ENCODE data around the gene KCNJ15. TPM values are rescaled to one million over a fixed set of nuclear protein-coding genes. Genes with fewer than 3 reads are reported as not detected.
"Not testable (repeated sequence)": the region's sequence is repeated elsewhere in the genome, so short reads cannot be mapped to it uniquely, and the experiment has no call there.

The KCNJ15 gene
- total RNA-seq, 1 donor from 2014 or later: not detected

GRCh38 chr21:38228537-38228936, 28.3 kb upstream of the KCNJ15 start:
- TF ChIP-seq, protein P1, sequence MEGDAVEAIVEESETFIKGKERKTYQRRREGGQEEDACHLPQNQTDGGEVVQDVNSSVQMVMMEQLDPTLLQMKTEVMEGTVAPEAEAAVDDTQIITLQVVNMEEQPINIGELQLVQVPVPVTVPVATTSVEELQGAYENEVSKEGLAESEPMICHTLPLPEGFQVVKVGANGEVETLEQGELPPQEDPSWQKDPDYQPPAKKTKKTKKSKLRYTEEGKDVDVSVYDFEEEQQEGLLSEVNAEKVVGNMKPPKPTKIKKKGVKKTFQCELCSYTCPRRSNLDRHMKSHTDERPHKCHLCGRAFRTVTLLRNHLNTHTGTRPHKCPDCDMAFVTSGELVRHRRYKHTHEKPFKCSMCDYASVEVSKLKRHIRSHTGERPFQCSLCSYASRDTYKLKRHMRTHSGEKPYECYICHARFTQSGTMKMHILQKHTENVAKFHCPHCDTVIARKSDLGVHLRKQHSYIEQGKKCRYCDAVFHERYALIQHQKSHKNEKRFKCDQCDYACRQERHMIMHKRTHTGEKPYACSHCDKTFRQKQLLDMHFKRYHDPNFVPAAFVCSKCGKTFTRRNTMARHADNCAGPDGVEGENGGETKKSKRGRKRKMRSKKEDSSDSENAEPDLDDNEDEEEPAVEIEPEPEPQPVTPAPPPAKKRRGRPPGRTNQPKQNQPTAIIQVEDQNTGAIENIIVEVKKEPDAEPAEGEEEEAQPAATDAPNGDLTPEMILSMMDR (IDR thresholded peaks at IDR 0.05; ENCODE audit: partially characterized antibody, unreplicated experiment): no peak
- H3K4me3 Mint-ChIP-seq (ENCODE audit: unreplicated experiment): no peak overlapping the region
- H3K9me3 Mint-ChIP-seq (ENCODE audit: unreplicated experiment): peaks cover 19% of the 10 kb centered on the region
- H3K27me3 Mint-ChIP-seq (ENCODE audit: unreplicated experiment): peaks cover 5% of the 10 kb centered on the region
- H3K27ac Mint-ChIP-seq (ENCODE audit: unreplicated experiment): no peak overlapping the region
- no peaks in the 10 kb centered on the region for H3K4me1 Mint-ChIP-seq (ENCODE audit: low read depth, unreplicated experiment)
- peaks cover 33% of the 10 kb centered on the region for H3K36me3 Mint-ChIP-seq (ENCODE audit: unreplicated experiment)
- DNase-seq: no peak

- Mint-ChIP-seq H3K27me3 (ENCODE audit: unreplicated experiment) (peaks cover 3% of the 10 kb centered on the region), H3K4me1 (ENCODE audit: low read depth, unreplicated experiment) (no peaks in the 10 kb centered on the region), H3K9me3 (ENCODE audit: unreplicated experiment) (peaks cover 15% of the 10 kb centered on the region), H3K4me3 (ENCODE audit: unreplicated experiment) (no peak overlapping the region), H3K36me3 (ENCODE audit: unreplicated experiment) (peaks cover 28% of the 10 kb centered on the region), H3K27ac (ENCODE audit: unreplicated experiment) (no peak overlapping the region)
- no peak for DNase-seq
- TF ChIP-seq, protein P1 (IDR thresholded peaks at IDR 0.05; ENCODE audit: partially characterized antibody, unreplicated experiment): no peak
These were observed 27.4 kb upstream of the KCNJ15 start for GRCh38 chr21:38229260-38229877.

GRCh38 chr21:38234395-38235142, 22.2 kb upstream of the KCNJ15 start:
- no peak for DNase-seq
- Mint-ChIP-seq H3K27me3 (ENCODE audit: unreplicated experiment) (no peaks in the 10 kb centered on the region), H3K4me3 (ENCODE audit: unreplicated experiment) (no peak overlapping the region), H3K36me3 (ENCODE audit: unreplicated experiment) (peaks cover 6% of the 10 kb centered on the region), H3K27ac (ENCODE audit: unreplicated experiment) (no peak overlapping the region), H3K9me3 (ENCODE audit: unreplicated experiment) (peaks cover 7% of the 10 kb centered on the region), H3K4me1 (ENCODE audit: low read depth, unreplicated experiment) (no peaks in the 10 kb centered on the region)
- TF ChIP-seq, protein P1 (IDR thresholded peaks at IDR 0.05; ENCODE audit: partially characterized antibody, unreplicated experiment): no peak

GRCh38 chr21:38235251-38235650, 21.5 kb upstream of the KCNJ15 start:
- H3K27ac Mint-ChIP-seq (ENCODE audit: unreplicated experiment); H3K27me3 Mint-ChIP-seq (ENCODE audit: unreplicated experiment); H3K9me3 Mint-ChIP-seq (ENCODE audit: unreplicated experiment); H3K4me1 Mint-ChIP-seq (ENCODE audit: low read depth, unreplicated experiment); DNase-seq; H3K4me3 Mint-ChIP-seq (ENCODE audit: unreplicated experiment); H3K36me3 Mint-ChIP-seq (ENCODE audit: unreplicated experiment): not testable (repeated sequence)

DNA sequence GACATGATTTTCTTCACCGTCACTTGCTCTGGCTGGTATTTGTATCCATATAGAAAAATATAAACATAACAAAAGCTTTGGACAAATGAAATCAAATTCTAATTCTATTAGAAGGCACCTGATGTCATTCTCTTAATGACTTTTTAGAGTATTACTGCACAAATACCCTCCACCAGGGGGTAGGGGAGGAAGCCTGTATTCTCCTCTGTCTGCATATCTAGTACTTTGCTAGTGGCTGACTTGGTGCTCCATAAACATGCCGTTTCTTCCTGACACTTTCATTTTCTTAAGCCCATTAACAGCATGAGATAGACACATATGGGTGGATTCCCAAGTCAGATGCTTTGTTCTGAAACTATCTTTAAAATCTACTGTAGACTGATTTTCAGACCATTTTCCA, 20.6 kb upstream of the KCNJ15 start:
- Mint-ChIP-seq H3K36me3 (ENCODE audit: unreplicated experiment) (no peaks in the 10 kb centered on the region), H3K4me1 (ENCODE audit: low read depth, unreplicated experiment) (no peaks in the 10 kb centered on the region), H3K27ac (ENCODE audit: unreplicated experiment) (no peak overlapping the region), H3K9me3 (ENCODE audit: unreplicated experiment) (peaks cover 7% of the 10 kb centered on the region), H3K27me3 (ENCODE audit: unreplicated experiment) (no peaks in the 10 kb centered on the region), H3K4me3 (ENCODE audit: unreplicated experiment) (no peak overlapping the region)
- no peak for DNase-seq
- TF ChIP-seq, protein P1 (IDR thresholded peaks at IDR 0.05; ENCODE audit: partially characterized antibody, unreplicated experiment): no peak
